GM18511 (cell line): ENCODE measurements around the gene RNF151.
"Not testable (repeated sequence)": the region's sequence is repeated elsewhere in the genome, so short reads cannot be mapped to it uniquely, and the experiment has no call there.

Experiments used
- ATAC-seq: cut with Tn5 transposase; IDR thresholded peaks from one replicate; pipeline ENCODE4 v1.9.1; 2021; ENCODE audit warnings: mild to moderate bottlenecking, moderate library complexity; ENCODE audit not compliant: unreplicated experiment

RNF151 gene

GRCh38 chr16:1938316-1938715, 28.3 kb upstream of the RNF151 start:
- no peak for ATAC-seq

GRCh38 chr16:1938910-1939309, 27.7 kb upstream of the RNF151 start:
- no peak for ATAC-seq

GRCh38 chr16:1939833-1940232, 26.8 kb upstream of the RNF151 start:
- ATAC-seq = not testable (repeated sequence)

GRCh38 chr16:1940273-1941161, 26.1 kb upstream of the RNF151 start:
- no peak for ATAC-seq

- ATAC-seq = no peak
Observed at GRCh38 chr16:1941162-1942046, 25.3 kb upstream of the RNF151 start.

- ATAC-seq = no peak
Observed at GRCh38 chr16:1942047-1942809, 24.4 kb upstream of the RNF151 start.

GRCh38 chr16:1942810-1943726, 23.6 kb upstream of the RNF151 start, which contains the start of gene MSRB1:
MSRB1 (minus strand) TSS chr16:1943199; CDS start chr16:1943156, 43 bp downstream.
- ATAC-seq = peak; percentile 93

GRCh38 chr16:1944612-1945199, 21.9 kb upstream of the RNF151 start:
- ATAC-seq = no peak

GRCh38 chr16:1945559-1946391, 20.9 kb upstream of the RNF151 start:
- ATAC-seq = no peak

- no peak for ATAC-seq
Observed at GRCh38 chr16:1946495-1947368, 19.9 kb upstream of the RNF151 start.

GRCh38 chr16:1947369-1947670, 19.3 kb upstream of the RNF151 start:
- ATAC-seq = no peak

GRCh38 chr16:1949507-1949906, 17.1 kb upstream of the RNF151 start:
- ATAC-seq = no peak

- ATAC-seq = no peak
Observed at GRCh38 chr16:1950047-1950446, 16.6 kb upstream of the RNF151 start.

- no peak for ATAC-seq
Observed at GRCh38 chr16:1950559-1950958, 16.1 kb upstream of the RNF151 start.

- no peak for ATAC-seq
Observed at GRCh38 chr16:1953734-1954133, 12.9 kb upstream of the RNF151 start.

GRCh38 chr16:1957434-1958142, 9.1 kb upstream of the RNF151 start:
- ATAC-seq = not testable (repeated sequence)

- ATAC-seq = not testable (repeated sequence)
Observed at GRCh38 chr16:1958143-1958491, 8.5 kb upstream of the RNF151 start.
